ENCODE measurements around the gene ZNF594.

GRCh38 chr17:5226940-5227878, 35.5 kb upstream of the ZNF594 start:
- TF ChIP-seq GATA3 (IDR thresholded peaks at IDR 0.05; ENCODE audit: low read depth, low read length) (no peak), GATA2 (IDR thresholded peaks at IDR 0.05; ENCODE audit: low read depth, low read length) (no peak)
